ENCODE measurements around the gene KCNF1.
A peak's percentile ranks its signal among the peaks of the same experiment; 100 is the strongest.

Gene KCNF1, protein sequence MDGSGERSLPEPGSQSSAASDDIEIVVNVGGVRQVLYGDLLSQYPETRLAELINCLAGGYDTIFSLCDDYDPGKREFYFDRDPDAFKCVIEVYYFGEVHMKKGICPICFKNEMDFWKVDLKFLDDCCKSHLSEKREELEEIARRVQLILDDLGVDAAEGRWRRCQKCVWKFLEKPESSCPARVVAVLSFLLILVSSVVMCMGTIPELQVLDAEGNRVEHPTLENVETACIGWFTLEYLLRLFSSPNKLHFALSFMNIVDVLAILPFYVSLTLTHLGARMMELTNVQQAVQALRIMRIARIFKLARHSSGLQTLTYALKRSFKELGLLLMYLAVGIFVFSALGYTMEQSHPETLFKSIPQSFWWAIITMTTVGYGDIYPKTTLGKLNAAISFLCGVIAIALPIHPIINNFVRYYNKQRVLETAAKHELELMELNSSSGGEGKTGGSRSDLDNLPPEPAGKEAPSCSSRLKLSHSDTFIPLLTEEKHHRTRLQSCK

DNA sequence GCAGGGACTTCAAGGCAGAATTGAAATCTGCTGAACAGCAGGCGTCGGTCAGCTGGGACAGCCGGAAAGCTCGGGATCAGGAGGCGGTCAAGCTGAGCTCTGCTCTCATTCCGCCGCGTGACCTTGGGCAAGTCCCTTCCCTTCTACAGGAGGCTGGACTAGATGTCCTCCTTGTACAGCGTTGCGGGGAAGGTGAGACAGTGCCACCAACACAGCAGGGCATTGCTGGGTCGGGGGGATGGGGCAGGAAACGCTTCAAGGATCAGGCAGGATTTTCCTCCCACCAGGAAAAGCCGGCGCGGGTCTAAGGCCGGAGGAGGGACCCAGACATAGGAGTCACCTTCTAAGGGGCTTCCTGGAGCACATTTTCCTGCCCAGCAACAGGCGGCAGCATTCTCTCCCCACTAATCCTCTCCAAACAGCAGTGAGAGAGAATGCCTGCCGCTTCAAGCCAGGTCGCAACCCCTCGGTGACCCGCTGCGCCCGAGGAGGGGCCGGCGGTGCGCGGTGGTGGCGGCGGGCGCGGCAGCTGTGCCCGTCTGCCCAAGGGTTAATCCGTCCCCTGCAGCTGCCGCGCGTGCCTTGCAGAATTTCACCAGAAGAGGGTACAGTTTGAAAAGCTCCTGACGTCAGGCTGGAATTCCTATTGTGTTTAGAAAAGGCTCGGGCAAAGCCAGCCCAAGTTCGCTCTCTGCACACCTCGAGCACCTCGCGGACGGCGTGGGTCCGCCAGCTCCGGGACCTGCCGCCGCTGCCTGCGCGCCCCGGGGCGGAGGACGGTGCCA is at the start of gene KCNF1:
TSS of gene KCNF1 (plus strand) at position 644 of the 785 bp plus-strand sequence. CDS start 493 bp downstream, outside the sequence.
- Histone ChIP-seq H3K4me1 (ENCODE audit: insufficient read depth, insufficient read length) (peaks cover 12% of the 10 kb centered on the region), H3K36me3 (ENCODE audit: insufficient read depth, insufficient read length, low read length) (no peaks in the 10 kb centered on the region), H3K9ac (ENCODE audit: insufficient read length, low read depth) (peak within 1 kb of the TSS; percentile 77), H3K27me3 (ENCODE audit: insufficient read depth, insufficient read length) (peaks cover 29% of the 10 kb centered on the region), H3K9me3 (ENCODE audit: insufficient read depth, low read length) (no peaks in the 10 kb centered on the region), H3K4me3 (ENCODE audit: insufficient read length, low read depth) (peak within 1 kb of the TSS; percentile 37)
- peak; percentile 58 for DNase-seq (ENCODE audit: low read depth, low spot score)
- TF ChIP-seq YY1 (IDR thresholded peaks at IDR 0.05; ENCODE audit: insufficient read depth, insufficient read length): no peak
- no peak for TF ChIP-seq SUZ12 (IDR thresholded peaks at IDR 0.05; ENCODE audit: extremely low read depth, insufficient read depth, insufficient read length)

DNA sequence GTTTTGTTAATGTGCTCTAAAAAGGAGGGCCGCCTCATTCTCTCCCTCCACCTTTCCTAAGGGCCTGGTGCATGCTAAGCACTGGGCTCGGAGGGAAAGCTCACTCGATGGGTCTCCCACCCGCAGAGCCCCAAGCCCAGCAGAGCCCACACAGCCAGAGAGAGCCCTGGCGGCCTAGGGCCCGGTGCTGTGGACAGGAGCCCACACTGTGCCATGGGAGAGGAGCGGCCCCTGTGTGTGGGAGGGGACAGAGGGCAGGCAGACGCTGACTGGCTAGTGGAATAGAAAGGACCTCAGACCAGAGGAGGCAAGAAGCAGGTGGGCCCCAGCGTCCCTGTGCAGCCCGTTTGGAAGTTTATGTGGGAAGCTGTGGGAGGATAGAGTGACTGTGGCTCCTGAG is 49.4 kb upstream of the KCNF1 start:
- Histone ChIP-seq H3K36me3 (ENCODE audit: insufficient read depth, insufficient read length, low read length) (no peaks in the 10 kb centered on the region), H3K27me3 (ENCODE audit: insufficient read depth, insufficient read length) (no peaks in the 10 kb centered on the region), H3K9me3 (ENCODE audit: insufficient read depth, low read length) (no peaks in the 10 kb centered on the region), H3K9ac (ENCODE audit: insufficient read length, low read depth) (no peak overlapping the region), H3K4me1 (ENCODE audit: insufficient read depth, insufficient read length) (peaks cover 2% of the 10 kb centered on the region), H3K4me3 (ENCODE audit: insufficient read length, low read depth) (no peak overlapping the region)
- TF ChIP-seq SUZ12 (IDR thresholded peaks at IDR 0.05; ENCODE audit: extremely low read depth, insufficient read depth, insufficient read length) (no peak), ZNF274 (IDR thresholded peaks at IDR 0.05; ENCODE audit: low read depth, low read length) (no peak), YY1 (IDR thresholded peaks at IDR 0.05; ENCODE audit: insufficient read depth, insufficient read length) (no peak)
- DNase-seq (ENCODE audit: low read depth, low spot score): no peak

DNA sequence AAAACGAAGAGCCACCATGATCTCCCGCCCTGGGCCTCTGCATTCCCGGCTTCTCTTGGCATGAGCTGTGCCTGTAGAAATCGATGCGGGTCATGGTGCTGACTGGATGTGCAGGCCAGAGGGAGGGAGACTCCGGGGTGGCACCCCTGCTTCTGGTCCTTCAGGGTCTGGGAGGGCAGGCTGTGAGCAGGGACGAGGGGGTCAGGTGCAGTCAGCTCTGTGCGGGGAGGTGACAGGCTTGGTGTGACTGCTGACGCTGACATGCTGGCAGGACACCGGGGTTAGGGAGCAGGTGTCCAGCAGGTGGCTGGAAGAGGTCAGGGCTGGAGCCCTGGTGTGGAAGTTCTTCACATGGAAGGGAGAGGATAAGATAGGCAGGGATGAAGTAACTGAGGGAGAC is 48.7 kb upstream of the KCNF1 start:
- TF ChIP-seq SUZ12 (IDR thresholded peaks at IDR 0.05; ENCODE audit: extremely low read depth, insufficient read depth, insufficient read length) (no peak), YY1 (IDR thresholded peaks at IDR 0.05; ENCODE audit: insufficient read depth, insufficient read length) (no peak), ZNF274 (IDR thresholded peaks at IDR 0.05; ENCODE audit: low read depth, low read length) (no peak)
- no peak for DNase-seq (ENCODE audit: low read depth, low spot score)

GRCh38 chr2:10863837-10864236 is 47.9 kb upstream of the KCNF1 start:
- peaks cover 2% of the 10 kb centered on the region for H3K4me1 ChIP-seq (ENCODE audit: insufficient read depth, insufficient read length)
- no peak for DNase-seq (ENCODE audit: low read depth, low spot score)
- no peaks in the 10 kb centered on the region for H3K27me3 ChIP-seq (ENCODE audit: insufficient read depth, insufficient read length)
- no peaks in the 10 kb centered on the region for H3K36me3 ChIP-seq (ENCODE audit: insufficient read depth, insufficient read length, low read length)
- H3K9ac ChIP-seq (ENCODE audit: insufficient read length, low read depth): no peak overlapping the region
- no peak for TF ChIP-seq SUZ12 (IDR thresholded peaks at IDR 0.05; ENCODE audit: extremely low read depth, insufficient read depth, insufficient read length)
- TF ChIP-seq YY1 (IDR thresholded peaks at IDR 0.05; ENCODE audit: insufficient read depth, insufficient read length): no peak
- TF ChIP-seq ZNF274 (IDR thresholded peaks at IDR 0.05; ENCODE audit: low read depth, low read length): no peak
- H3K9me3 ChIP-seq (ENCODE audit: insufficient read depth, low read length): no peaks in the 10 kb centered on the region
- H3K4me3 ChIP-seq (ENCODE audit: insufficient read length, low read depth): no peak overlapping the region

More for the DNA sequence above, 48.7 kb upstream of the KCNF1 start:
- no peaks in the 10 kb centered on the region for H3K36me3 ChIP-seq (ENCODE audit: insufficient read depth, insufficient read length, low read length)
- H3K9ac ChIP-seq (ENCODE audit: insufficient read length, low read depth): no peak overlapping the region
- no peaks in the 10 kb centered on the region for H3K9me3 ChIP-seq (ENCODE audit: insufficient read depth, low read length)
- no peaks in the 10 kb centered on the region for H3K27me3 ChIP-seq (ENCODE audit: insufficient read depth, insufficient read length)
- H3K4me3 ChIP-seq (ENCODE audit: insufficient read length, low read depth): no peak overlapping the region
- peaks cover 2% of the 10 kb centered on the region for H3K4me1 ChIP-seq (ENCODE audit: insufficient read depth, insufficient read length)

- TF ChIP-seq ZNF274 (IDR thresholded peaks at IDR 0.05; ENCODE audit: low read depth, low read length): no peak
- TF ChIP-seq YY1 (IDR thresholded peaks at IDR 0.05; ENCODE audit: insufficient read depth, insufficient read length): no peak
- TF ChIP-seq SUZ12 (IDR thresholded peaks at IDR 0.05; ENCODE audit: extremely low read depth, insufficient read depth, insufficient read length): no peak
- Histone ChIP-seq H3K9me3 (ENCODE audit: insufficient read depth, low read length) (no peaks in the 10 kb centered on the region), H3K27me3 (ENCODE audit: insufficient read depth, insufficient read length) (no peaks in the 10 kb centered on the region), H3K36me3 (ENCODE audit: insufficient read depth, insufficient read length, low read length) (no peaks in the 10 kb centered on the region), H3K4me3 (ENCODE audit: insufficient read length, low read depth) (no peak overlapping the region), H3K4me1 (ENCODE audit: insufficient read depth, insufficient read length) (peaks cover 2% of the 10 kb centered on the region), H3K9ac (ENCODE audit: insufficient read length, low read depth) (no peak overlapping the region)
- no peak for DNase-seq (ENCODE audit: low read depth, low spot score)
Observed at GRCh38 chr2:10864251-10864650, 47.5 kb upstream of the KCNF1 start.

GRCh38 chr2:10864861-10865636 is 46.7 kb upstream of the KCNF1 start:
- Histone ChIP-seq H3K27me3 (ENCODE audit: insufficient read depth, insufficient read length) (no peaks in the 10 kb centered on the region), H3K9ac (ENCODE audit: insufficient read length, low read depth) (no peak overlapping the region), H3K36me3 (ENCODE audit: insufficient read depth, insufficient read length, low read length) (no peaks in the 10 kb centered on the region), H3K4me3 (ENCODE audit: insufficient read length, low read depth) (no peak overlapping the region), H3K4me1 (ENCODE audit: insufficient read depth, insufficient read length) (peaks cover 2% of the 10 kb centered on the region), H3K9me3 (ENCODE audit: insufficient read depth, low read length) (no peaks in the 10 kb centered on the region)
- no peak for TF ChIP-seq SUZ12 (IDR thresholded peaks at IDR 0.05; ENCODE audit: extremely low read depth, insufficient read depth, insufficient read length)
- DNase-seq (ENCODE audit: low read depth, low spot score): no peak
